ENCODE results near the gene RBM23. TPM values are rescaled to one million over a fixed set of nuclear protein-coding genes. Genes with fewer than 3 reads are reported as not detected.

Gene RBM23
- total and polyA plus RNA-seq, 9 of the 15 experiments (the other 6 are each of a cell fraction or from before 2014, with no cell fraction given), result 46.0 to 102 (median 58.5) TPM

- TF ChIP-seq, protein P1, sequence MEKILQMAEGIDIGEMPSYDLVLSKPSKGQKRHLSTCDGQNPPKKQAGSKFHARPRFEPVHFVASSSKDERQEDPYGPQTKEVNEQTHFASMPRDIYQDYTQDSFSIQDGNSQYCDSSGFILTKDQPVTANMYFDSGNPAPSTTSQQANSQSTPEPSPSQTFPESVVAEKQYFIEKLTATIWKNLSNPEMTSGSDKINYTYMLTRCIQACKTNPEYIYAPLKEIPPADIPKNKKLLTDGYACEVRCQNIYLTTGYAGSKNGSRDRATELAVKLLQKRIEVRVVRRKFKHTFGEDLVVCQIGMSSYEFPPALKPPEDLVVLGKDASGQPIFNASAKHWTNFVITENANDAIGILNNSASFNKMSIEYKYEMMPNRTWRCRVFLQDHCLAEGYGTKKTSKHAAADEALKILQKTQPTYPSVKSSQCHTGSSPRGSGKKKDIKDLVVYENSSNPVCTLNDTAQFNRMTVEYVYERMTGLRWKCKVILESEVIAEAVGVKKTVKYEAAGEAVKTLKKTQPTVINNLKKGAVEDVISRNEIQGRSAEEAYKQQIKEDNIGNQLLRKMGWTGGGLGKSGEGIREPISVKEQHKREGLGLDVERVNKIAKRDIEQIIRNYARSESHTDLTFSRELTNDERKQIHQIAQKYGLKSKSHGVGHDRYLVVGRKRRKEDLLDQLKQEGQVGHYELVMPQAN (IDR thresholded peaks at IDR 0.05; ENCODE audit: borderline replicate concordance), result peak; percentile 30
- peak in 1 of 2 experiments; percentile 20; a peak in 1 of 4 replicates for TF ChIP-seq RCOR1 (IDR thresholded peaks at IDR 0.05; ENCODE audit: borderline replicate concordance in 1 of 2, low read depth in 2 of 2, low read length in 2 of 2)
- 0 out of 2 replicates have a peak, but pooled peaks have one; percentile 27 for TF ChIP-seq FOXO4 (CRISPR knock-in tag; IDR thresholded peaks at IDR 0.05)
- TF ChIP-seq FOS (IDR thresholded peaks at IDR 0.05; ENCODE audit: extremely low read depth, insufficient read length), result no peak
- TF ChIP-seq ZBTB11 (CRISPR knock-in tag; IDR thresholded peaks at IDR 0.05), result peak in 1 of 3 experiments; percentile 25; a peak in 1 of 6 replicates
- peak; percentile 69 for TF ChIP-seq PCBP1 (IDR thresholded peaks at IDR 0.05; ENCODE audit: low read depth, low read length, poor library complexity, severe bottlenecking)
- peak; percentile 55 for TF ChIP-seq CREM (IDR thresholded peaks at IDR 0.05; ENCODE audit: low read depth)
- peak; percentile 2 to 76; a peak in 2 of 4 replicates for TF ChIP-seq MNT (conservative IDR thresholded peaks at IDR 0.05)
Measured at GRCh38 chr14:22871224-22872032, 47.5 kb downstream of the RBM23 start, which contains the start of gene LRP10 (continued).

Data from K562 (cell line).